ENCODE measurements around the gene ZNF318.
"Not testable (repeated sequence)": the region's sequence is repeated elsewhere in the genome, so short reads cannot be mapped to it uniquely, and the experiment has no call there.

The ZNF318 gene

DNA sequence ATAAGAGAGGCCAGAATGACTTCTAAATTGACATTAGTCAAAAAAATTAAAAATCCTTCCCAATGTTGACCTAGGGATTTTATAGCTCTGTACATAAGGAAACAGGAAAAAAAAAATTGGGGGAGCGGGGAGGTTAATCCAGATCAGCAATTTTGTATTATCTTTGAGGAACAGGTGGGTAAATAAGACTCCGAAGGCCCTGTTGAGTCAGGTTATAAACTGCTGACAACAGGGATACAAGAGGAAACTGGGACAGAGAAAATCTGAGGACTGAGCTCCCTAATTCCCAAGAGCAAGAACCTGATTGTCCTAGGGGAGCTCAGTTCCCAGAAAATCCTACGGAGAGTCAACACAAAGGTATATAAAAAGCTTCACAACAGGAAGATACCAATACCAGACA, 34.0 kb downstream of the ZNF318 start:
- no peak for DNase-seq

DNA sequence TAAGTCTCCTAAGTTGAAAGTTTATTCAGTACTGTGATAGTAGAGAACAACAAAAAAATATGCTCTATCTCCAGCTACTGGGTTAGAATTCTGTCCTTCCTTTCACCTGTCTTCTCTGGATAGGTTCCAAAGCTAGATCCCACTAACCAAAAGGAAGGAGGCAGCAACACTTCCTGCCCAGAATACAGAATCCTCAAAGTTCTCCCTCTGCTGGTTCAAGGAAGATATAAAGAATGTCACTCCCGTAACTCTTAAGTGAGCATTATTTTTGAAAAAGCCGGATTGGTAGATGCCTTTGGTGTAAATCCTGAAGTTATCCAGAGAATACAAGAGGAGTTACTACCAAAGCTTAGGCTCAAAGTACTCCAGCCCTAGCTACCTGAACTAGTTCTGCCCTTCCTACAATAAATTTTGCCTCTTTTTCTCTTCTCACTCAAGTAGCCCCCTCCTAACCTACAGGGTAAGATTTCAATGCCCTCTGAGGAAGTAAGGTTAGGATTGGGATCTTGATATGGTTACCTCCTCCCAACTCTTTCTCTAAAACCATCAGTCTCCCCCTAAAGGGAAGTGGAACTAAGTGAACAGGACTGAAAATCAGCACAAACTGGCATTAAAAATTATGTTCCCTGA, 34.9 kb downstream of the ZNF318 start:
- no peak for DNase-seq

DNA sequence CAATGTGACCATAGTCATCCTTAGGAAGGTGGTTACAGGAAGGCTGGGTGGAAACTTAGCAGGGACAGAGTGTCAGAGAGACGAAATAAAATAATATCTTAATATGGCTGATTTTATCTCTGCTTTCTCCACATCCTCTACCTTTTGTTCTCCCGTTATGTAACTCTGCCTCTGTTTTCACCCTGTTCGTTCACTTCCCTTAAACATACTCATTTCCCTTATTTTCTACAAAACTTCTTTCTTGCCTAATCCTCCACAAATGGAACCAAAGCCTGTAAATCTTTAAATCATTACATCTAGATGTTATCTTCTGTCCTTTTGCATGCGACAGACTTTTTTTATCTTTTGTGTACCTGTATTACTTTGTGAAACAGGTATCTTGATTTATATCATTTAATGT, 37.6 kb downstream of the ZNF318 start:
- DNase-seq: no peak

DNA sequence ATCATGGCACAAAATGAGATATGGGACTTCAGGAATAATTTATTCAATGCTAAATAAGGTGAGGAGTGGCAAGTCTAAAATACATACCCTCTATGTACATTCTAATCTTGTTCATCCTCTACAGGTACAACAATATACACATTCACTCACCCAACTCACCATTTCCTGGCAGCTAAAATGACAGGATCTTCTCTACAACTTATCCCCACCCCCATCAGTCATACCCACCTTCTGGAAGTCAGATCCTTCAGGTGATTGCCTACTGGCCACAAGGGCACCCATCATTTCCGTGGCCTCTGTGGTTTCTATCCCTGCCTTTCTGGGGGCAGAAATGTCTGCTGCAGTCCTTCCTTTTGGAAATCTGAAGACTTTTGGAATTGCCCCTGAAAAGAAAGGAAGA, 38.0 kb downstream of the ZNF318 start:
- DNase-seq: no peak

DNA sequence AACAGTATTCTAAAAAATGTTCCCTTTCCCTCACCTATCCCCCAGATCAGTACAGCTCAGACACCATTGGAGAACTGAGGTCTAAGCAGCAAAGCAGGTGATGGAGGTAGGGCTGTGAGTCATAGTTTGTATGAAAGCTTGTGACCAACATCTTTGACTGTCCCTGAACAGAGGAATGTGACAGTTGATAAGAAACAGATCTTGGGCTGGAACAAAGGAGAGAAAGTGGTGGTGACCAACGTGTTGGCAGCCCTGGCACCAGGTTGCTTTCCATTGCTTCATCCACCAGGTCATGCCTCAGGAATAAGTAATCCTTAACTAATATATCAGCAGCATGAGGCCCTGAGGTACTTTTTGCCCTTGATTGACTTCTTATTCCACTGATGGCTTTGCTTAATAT, 40.9 kb downstream of the ZNF318 start:
- DNase-seq: no peak

DNA sequence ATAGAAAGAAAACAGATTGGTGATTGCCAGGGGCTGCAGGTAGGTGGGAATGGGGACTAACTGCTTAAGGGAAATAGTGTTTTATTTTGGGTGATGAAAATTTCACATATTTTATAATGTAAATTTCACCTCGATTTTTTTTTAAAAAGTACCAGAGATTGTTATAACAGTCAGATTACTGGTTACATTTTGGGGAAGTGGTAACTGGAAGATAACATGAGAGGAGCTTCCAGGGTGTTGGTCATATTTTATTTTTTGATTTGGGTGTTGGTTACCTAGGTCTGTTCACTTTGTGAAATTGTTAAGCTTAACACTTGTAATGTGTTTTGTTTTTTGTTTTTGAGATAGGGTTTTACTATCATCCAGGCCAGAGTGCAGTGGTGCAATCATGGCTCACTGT, 43.6 kb downstream of the ZNF318 start:
- DNase-seq: no peak

DNA sequence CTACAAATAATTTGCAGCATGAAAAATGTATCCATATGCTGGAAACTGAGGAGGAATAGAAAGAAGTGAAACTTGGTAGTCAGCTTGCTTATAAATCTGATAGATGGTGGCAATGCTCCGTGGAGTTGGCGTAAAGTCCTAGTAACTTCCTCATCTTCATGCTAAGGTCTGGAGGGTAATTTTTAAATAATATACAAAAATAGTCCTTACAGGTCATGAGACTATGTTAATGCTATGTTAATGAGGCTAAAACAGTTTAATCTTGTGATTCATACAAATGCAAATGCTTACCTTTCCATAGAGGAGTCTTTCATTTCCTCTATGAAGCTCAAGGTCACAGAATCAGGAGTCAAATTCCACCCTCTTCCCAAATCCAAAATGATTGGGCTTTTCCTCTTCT, 51.4 kb downstream of the ZNF318 start:
- no peak for DNase-seq

DNA sequence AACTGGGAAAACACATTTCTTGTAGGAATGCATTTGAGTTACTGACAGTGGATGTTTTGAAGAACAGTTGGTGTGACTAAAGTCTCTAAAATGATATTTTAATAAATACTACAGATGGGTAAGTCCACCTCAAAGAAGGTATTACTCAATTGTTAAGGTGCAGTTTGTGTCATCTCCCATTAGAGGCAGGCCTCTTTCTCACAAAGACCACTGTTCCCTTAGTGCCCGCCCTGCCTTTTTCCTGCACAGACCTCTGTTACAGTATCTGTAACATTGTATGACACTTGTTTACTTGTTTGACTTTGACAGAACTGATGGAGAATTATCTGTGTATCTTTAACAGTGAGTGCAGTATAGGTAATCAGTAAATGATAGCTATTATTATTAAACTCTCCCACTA, 55.6 kb downstream of the ZNF318 start:
- DNase-seq: no peak

DNA sequence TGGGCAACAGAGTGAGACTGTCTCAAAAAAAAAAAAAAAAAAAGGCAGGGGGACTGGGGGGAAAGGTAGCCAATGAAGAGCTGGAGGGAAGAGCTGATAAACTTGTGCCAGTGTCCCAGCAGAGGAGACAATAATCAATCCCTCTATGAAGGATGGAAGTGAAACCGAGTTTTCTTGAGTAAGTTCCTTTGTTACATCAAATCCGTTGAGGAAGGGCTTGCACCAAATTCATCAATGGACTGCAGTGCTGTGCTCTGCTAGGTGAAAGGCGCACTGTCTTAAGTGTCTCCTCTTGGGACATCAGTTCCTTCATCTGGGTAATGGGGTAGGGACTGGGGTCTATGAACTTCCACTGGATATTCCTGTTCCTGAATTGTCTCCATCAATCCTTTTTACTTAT, 57.8 kb downstream of the ZNF318 start:
- no peak for DNase-seq

DNA sequence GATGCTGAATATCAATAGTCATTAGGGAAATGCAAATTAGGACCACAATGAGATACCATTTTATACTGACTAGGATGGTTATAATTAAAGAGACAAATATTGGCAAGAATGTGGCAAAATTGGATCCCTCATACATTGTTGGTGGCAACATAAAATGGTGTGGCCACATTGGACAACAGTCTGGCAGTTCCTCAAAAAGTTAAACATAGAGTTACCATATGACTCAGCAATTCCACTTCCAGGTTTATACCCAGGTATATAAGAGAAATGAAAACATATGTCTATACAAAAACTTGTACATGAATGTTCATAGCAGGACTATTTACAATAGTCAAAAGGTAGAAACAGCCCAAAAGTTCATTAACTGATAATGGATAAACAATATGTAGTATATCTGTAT, 58.8 kb downstream of the ZNF318 start:
- DNase-seq: no peak

DNA sequence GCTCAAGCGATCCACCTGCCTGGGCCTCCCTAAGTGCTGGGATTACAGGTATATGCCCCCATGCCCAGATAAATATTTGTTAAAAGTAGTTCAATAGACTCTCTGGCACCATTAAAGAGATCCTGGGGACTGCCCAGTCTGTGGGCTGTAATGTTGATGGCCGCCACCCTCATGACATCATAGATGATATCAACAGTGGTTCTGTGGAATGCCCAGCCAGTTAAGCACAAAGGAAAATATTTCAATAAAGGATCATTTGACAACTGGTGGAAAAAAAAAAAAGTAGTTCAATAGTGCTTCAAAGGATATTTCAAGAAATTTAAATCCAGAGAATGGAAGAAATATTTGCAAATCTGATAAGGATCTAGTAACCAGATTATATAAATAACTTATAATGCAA, 59.3 kb downstream of the ZNF318 start:
- no peak for DNase-seq

DNA sequence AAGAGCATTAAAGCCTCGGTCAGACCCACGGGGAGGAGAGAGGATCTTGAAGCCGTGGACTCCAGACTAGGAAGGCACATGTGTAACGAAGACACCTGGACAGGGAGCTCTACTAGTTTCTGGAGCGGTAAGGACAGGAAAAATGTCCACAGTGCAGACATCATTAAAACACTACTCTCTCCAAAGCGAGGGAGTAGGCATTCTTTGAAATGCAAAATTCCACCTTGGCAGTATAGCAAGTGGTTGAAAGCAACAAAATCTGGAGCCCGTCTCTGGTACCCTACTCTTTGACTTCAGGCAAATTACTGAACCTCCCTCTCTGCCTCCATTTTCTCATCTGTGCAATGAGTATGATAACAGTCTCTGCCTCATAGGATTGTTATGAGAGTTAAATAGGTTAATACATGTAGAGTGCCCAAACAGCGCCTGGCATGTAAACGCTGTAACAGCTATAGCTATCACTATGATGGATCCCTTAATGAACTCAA, 60.4 kb downstream of the ZNF318 start:
- DNase-seq: no peak

DNA sequence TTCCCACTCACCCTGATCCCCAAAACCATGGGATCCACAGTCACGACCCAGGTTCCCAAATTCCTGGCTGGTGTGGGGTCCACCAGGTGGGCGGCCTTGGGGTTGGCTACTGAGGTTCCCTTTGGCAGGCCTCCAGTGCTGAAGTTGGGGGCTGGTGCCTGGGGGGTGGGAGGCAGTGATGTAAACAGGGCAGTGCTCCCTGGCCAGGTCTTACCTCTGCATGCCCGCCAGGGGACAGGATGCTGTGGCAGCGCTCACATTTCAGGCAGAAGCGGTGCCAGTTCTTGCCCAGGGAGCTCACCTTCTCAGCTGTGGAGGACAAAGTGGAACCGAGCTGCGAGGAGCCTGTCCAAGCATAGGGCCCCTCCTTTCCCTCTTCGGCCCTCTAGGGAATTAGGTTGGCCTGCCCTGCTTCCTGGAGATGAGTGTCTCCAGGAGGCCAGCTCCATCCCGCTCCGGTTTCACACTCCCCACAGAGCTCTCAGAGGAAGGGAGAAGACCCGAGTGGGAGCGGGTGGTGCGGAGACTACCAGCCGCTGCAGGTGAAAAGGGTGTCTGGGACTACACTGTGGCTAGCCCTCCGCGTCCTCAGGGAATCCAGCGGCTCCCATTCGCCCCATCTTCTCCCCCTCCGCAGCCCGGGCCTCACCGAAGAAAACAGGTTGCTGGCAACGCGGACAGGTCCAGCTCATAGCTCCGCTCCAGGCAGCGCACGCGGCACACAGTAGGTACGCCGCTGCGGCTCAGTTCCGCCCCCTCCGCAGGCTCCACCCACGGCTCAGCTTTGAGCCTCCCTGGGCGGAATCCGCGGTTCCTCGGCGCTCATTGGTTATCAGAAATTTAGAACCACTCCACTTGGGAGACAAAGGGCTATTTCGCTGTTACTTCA, 61.1 kb downstream of the ZNF318 start, which contains the start of gene CRIP3:
Gene CRIP3, minus strand, starts transcription at position 726 of the 889 bp plus-strand sequence. Its CDS starts 34 bp downstream, at position 692.
- peak; percentile 17 for DNase-seq

DNA sequence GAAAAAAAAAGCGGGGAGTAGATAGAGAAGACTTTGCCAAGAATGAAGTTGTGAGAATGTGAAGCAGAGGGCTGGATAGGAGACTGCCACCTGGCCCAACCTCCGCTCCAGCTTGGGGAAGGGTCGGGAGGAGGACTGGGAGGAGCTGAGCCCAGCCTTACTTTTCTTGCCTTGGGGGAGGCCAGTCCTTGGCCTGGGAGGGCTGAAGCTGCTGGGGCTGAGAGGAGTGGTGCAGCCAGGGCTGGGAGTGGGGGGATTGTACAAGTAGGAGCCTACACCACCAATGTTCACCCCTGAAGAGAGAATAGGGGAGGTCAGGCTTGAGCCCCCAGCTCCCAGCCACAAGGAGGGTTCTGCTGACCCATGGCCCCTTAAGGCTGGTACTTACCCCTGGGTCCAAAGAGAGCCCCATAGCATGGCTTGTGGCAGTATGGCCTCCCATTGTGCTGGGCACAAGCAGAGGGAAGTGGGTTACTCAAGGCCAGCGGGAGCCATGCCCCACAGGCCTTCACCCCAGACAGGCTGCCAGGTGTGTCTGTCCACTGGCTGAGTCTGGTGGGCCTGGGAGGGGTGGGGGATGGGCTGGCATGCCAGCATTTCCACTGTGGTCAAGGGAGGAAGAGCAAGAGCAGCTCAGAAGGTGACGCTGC, 61.9 kb downstream of the ZNF318 start:
- no peak for DNase-seq

DNA sequence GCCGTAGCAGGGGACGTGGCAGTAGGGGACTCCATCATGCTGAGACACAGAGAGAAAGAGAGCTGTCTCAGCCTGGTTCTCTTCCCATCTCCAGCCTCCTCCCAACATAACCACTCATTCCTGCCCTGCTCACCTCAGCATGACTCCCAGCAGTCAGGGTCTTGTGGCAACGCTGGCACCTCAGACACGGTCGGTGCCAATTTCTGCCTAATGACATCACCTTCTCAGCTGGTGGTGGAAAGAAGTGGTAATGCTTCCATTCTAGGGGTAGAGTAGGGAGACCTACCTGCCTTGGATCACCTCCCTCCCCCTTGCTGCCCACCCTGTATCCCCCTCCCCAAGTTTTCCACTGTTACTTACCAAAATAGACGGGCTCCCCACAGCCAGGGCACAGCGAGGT, 63.4 kb downstream of the ZNF318 start:
- DNase-seq: no peak

DNA sequence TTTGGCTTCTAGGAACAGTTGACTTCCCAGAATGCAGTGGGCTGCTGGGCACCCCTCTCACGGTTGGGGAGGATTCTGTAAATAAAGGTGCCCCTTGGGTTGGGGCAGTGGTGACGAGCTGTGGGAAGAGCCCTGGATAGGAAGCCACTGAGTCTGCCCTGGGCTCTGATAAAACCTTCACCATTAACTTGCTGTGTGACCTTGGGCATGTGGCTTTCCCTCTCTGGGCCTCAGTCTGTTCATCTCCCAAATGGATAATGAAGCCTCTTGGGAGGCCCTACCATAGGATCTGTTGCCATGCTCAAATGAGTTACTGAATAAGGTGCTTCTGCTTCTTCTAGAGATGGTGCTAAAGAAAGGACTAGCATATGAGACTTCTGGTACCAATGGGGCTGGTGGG, 64.6 kb downstream of the ZNF318 start:
- no peak for DNase-seq

DNA sequence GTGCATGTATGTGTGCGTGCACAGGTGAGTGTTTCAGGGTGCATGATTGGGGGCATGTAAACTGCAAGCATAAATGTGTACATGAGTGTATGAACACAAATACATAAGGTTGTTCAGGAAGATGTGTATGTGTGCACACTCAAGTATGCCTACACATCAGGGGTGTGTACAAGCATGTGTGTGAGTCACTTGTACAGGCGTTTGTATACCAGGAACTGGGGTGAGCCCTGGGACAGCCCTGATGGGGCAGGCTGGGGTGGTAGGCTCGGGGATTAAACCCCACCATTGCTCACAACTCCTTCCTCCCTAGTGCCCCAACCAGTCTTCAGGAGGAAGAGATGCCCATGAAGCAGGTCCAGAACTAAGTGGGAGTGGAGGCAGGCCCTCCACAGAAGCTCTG, 65.1 kb downstream of the ZNF318 start:
- no peak for DNase-seq

DNA sequence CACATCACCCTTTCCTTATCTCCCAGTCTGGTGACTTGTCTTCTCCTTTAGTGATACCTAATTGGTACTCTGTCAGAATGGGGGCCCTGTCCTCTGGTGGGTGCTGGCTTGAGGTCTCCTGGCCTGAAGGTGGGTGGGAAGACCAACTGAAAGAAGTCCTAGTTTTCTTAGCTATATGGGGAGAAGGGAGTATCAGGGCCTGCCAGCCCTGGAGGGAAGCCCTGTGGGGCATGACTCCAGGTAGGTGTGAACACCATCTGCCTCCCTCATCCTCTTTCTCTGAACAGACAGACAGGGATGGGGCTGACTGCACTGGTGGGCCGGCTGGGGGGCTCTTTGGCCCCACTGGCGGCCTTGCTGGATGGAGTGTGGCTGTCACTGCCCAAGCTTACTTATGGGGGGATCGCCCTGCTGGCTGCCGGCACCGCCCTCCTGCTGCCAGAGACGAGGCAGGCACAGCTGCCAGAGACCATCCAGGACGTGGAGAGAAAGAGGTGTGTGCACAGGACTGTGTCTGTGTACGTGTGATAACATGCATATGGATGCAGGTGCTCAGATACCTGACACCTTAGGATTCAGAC, 65.6 kb downstream of the ZNF318 start:
- no peak for DNase-seq

DNA sequence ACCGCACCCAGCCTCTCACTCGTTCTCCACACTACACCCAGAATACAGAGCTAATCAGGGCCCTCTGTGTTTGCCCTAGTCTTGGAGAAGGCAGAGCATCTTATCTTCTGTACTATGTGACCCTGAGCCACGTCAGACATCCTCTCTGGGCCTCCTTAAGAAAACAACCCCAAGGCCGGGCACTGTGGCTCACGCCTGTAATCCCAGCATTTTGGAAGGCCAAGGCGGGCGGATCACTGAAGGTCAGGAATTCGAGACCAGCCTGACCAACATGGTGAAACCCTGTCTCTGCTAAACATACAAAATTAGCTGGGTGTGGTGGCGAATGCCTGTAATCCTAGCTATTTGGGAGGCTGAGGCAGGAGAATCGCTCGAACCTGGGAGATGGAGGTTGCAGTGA, 66.4 kb downstream of the ZNF318 start:
- DNase-seq: not testable (repeated sequence)

DNA sequence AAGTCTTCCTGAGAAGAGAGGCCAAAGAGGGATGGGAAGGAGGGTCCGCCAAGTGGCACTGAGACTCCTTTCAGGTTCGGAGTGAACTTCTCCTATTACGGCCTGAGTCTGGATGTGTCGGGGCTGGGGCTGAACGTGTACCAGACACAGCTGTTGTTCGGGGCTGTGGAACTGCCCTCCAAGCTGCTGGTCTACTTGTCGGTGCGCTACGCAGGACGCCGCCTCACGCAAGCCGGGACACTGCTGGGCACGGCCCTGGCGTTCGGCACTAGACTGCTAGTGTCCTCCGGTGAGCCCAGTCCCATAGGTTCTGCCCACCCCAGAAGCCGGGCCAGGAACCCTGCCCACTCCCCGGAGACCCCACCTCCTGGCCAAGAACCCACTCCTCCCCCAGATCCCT, 67.3 kb downstream of the ZNF318 start:
- DNase-seq: no peak

DNA sequence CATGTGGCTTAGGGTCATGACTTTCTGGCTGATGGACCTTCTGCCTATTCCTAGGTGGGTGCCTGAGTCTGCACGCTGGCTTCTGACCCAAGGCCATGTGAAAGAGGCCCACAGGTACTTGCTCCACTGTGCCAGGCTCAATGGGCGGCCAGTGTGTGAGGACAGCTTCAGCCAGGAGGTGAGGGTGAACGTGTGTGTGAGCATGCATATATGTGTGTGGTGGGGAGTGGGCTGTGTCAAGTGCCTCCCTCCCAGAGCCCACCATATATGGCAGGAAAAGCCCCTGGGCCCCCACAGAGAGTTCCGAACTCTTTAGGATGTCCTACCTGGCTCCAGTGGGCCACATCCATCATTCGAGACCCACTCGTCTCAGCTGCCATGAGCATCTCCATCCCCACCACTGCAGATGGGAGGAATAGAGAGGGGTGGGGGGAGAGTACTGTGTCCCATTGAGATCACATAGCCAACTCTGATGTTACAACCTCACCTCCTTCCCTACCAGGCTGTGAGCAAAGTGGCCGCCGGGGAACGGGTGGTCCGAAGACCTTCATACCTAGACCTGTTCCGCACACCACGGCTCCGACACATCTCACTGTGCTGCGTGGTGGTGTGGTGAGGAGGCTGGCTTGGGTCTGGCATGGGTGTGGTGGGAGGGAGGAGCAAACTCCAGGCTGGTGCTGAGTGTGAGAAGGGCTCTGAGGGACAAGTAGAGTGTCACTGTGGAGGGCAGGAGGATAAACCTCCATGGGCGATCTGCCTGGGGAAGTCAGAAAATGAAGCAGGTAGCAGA, 68.2 kb downstream of the ZNF318 start:
- DNase-seq: no peak

Data from amniotic stem cell (primary cell).